GOT3 (cell line): Measurements from ENCODE around the gene SPATA13.

Experiments used
- DNase-seq: peaks from one replicate; lab custom pipeline; 2025; ENCODE audit warnings: mixed read lengths; lab: John Stamatoyannopoulos, UW

Gene SPATA13

GRCh38 chr13:24223341-24224231 is 63.1 kb downstream of the SPATA13 start:
- DNase-seq = no peak

GRCh38 chr13:24224232-24224680 is 63.7 kb downstream of the SPATA13 start:
- DNase-seq = no peak

- DNase-seq = no peak
Observed at GRCh38 chr13:24225062-24225461, 64.5 kb downstream of the SPATA13 start.

- no peak for DNase-seq
Observed at GRCh38 chr13:24225930-24226329, 65.4 kb downstream of the SPATA13 start.

GRCh38 chr13:24226762-24227161 is 66.2 kb downstream of the SPATA13 start:
- no peak for DNase-seq

DNA sequence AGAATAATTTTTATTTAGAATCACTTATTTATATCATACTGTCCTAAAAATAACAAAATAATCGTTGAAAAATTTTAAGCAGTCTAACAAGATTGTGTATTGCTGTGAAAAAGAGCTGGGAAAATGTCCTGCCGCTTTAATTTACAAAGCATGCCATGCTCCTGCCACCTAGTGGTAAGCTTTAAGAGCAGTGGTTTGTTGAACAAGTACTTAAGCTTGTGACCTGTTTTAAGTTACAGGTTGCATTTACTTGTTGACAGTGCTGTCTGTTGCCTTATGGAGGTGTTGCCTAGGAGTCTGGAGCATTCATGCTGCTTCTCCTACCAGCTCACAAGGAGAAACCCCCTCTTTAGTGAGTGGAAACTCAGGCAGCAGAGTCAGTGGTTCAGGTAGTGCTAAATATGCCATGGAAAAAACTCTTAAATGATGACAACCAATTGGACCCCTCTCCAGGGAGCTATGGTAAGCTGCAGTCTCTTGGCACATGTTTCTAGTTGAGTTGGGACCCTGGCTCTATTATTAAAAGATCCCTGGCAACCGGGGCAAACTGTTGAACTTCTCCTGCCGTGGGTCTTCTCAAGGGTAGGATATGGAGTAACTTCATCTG is 68.4 kb downstream of the SPATA13 start:
- DNase-seq = no peak

- DNase-seq = no peak
Observed at GRCh38 chr13:24230428-24231072, 70.0 kb downstream of the SPATA13 start.

- DNase-seq = no peak
Observed at GRCh38 chr13:24231377-24231776, 70.9 kb downstream of the SPATA13 start.

GRCh38 chr13:24232037-24232436 is 71.5 kb downstream of the SPATA13 start:
- DNase-seq = no peak

DNA sequence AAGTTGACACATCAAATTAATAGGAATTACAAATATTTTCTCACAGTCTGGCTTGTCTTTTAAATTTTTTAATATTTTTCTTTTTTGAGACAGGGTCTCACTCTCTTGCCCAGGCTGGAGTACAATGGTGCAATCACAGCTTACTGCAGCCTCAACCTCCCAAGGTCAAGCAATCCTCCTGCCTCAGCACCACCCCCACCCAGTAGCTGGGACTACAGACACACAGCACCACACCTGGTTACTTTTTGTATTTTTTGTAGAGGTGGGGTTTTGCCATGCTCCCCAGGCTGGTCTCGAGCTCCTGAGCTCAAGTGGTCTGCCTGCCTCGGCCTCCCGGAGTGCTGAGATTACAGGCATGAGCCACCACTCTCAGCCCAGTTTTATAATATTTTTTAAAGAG is 72.0 kb downstream of the SPATA13 start:
- DNase-seq = no peak

DNA sequence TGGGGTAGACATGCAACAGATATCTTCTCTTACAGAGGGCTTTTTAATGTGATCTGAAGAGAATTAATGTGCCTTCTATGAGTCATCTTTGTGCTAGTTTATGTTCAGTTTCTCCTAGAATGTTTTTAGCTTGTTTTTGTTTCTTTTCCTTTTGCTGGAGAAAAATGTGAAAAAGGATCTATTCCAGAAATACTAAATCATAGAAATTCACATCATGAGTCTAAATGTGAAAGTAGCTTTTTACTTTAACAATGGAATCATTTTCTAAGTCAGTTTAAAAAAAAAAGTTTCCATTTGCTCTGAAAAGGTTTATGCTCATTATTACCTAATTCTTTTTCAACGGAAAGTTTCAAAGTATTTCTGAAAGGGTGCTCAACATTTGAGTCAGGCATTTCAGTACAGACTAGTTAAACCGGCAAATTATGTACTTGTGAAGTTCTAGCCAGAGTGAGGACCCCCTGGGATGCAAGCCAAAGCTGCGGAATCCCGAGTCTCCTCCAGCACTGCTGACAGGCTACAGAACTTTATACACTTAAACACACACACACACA is 72.9 kb downstream of the SPATA13 start:
- no peak for DNase-seq

DNA sequence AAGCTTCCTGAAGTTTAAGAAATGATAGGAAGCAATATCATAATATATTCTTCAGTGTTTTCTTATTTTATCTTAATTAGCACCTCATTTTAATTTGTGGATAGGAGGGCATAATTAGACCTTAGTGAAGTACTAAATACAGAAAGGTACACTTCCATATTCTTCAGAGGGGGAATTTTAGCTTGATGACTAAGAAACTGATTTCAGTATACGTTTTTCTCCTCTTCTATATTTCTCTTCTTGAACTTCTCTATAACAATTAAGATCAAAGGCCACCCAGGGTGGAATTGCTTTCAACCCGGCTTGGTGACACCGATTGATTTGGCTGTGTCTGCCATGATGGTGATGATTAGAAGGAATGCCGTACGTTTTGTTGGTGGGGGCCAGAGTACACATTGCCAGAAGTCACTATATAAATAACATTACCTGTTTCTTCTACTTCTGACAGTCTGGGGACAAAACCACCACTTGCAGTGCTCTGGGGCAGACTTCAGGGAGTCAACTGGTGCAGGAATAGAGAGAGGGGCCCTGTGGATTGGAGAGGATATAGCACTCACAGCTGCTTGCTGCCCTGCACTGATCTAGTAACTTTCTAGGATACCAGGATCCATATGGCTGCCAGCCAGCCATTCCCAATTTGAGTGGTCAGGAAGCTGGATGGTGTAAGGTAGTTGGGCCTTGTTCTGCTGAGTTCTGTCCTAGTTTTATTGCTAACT is 73.8 kb downstream of the SPATA13 start:
- DNase-seq = no peak

GRCh38 chr13:24237356-24237755 is 76.8 kb downstream of the SPATA13 start:
- no peak for DNase-seq

DNA sequence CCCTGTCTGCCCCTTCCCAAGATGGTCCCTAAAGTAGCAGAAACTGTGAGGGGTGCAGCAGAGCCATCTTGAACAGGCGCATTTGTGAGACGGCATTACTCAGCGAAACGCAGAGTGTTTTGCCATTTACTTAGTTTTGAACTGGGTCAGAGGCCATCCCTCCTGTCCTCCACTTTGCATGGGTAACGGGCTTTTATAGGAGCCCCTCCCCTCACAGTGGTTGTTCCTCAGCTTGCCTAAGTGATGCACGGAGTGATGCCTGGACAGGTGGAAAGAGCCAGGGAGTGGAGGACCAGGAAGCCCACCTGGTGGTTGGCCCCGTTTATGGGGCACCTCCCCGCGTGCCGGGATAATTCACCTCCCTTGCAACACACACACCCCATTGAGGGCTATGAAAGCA is 80.8 kb downstream of the SPATA13 start:
- no peak for DNase-seq

DNA sequence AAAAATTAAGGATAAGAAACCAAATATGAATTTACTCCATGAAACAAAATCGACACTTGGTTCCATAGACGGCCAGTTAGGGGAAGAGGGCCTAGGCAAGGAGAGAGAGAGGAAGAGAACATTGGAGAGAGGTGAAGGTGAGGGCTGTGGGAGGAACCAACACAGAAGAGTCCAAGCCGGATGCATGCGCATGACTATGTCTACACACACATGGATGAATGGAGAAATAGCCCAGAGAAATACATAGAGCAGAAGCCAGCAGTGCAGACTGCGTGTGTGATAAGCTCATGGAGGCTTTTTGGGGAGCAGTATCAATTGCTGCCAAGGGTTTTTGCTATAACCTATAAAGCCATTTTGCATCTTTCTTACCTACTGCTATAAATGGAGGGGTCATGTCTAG is 81.6 kb downstream of the SPATA13 start:
- DNase-seq = no peak

GRCh38 chr13:24243302-24243701 is 82.8 kb downstream of the SPATA13 start:
- no peak for DNase-seq

DNA sequence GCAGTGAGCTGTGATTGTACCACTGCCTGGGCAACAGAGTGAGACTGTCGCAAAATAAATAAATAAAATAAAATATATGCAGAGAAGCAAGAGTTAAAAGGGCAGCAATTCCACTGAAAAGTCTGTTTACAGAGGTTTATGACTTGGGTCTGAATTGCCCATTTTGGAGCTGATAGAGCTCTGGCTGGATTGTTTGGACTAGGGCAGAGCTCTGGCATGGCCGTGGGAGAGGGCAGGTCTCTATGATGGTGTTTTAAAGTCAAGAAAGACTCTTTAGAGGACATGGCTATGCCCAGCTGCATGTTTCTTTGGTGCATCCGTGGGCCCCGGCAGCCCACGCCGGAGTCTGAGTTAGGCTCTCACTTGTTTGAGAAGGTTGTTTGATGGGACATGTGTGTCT is 84.3 kb downstream of the SPATA13 start:
- no peak for DNase-seq

DNA sequence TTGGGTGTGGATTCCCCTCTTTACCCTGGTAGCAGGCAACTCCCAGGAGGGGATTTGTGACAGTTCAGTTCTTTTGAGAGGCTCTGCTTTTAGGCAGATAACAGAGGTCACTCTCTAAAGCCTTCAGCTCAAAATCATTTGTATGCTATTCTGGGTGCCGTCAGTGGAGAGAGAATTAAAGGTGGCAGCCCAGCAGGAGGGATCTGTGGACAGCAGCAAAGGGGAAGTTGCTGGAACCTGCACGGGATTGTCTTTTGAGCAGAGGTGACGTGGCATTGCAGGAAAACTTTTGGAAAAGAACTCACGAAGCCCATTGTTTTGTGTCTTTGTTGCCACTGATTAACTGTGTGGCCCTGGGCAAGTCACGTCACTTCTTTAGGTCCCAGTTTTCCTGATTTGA is 86.5 kb downstream of the SPATA13 start:
- no peak for DNase-seq

DNA sequence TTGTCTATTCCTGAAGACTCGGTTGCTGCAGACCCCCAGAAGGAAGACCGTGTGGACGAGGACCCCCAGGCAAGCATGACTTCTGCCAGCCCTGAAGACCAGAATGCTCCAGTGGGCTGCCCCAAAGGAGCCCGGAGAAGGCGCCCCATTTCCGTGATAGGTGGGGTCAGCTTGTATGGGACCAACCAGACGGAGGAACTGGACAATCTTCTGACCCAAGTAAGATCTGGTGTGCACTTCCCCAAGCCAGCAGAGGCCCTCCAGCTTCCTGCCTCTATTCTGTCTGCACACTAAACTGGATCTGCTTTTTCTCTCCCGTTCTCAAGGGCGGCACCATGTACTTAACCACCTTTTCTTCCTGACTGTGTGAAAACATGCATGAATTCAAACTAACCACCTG is 89.1 kb downstream of the SPATA13 start:
- no peak for DNase-seq

DNA sequence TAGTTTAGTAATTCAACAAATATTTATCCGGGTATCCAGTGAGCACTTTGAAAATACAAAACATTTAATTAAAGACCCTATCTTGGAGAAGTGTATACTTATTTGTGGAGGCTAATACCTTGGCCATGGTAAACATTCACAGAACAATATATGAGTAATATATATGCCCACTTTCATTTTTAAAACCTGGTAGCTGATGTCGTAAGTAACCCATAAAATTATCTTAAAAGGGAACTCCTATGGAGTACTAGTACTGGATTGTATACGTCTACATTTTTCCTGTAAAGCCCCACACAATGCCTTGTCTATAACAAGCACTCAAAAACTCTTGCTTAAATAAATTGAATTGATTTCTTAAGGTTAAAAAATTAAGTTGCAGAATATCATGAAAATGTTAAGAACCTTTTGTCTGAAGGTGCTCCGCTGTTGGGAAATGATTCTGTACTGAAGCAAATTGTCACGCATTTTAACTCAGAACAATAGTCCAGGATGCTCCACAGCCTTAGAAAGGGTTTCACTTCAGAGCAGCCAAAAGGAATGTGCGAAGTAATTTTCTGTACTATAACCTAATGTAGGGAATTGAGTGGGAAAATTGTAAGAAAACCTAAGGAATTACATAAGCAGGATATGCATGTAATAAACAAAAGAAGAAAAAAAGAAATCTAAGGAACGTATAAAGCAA is 90.0 kb downstream of the SPATA13 start:
- DNase-seq = no peak

GRCh38 chr13:24251525-24251924 is 91.0 kb downstream of the SPATA13 start:
- no peak for DNase-seq
